ENCODE measurements around the gene MRPS25.

The MRPS25 gene

GRCh38 chr3:15029625-15030024 lies 35.5 kb downstream of the MRPS25 start:
- TF ChIP-seq NFIC (IDR thresholded peaks at IDR 0.05) (no peak), USF1 (IDR thresholded peaks at IDR 0.05) (no peak), REST (IDR thresholded peaks at IDR 0.05; ENCODE audit: low read depth) (no peak), FOXM1 (IDR thresholded peaks at IDR 0.05; ENCODE audit: borderline replicate concordance, low read depth) (no peak), TAF1 (IDR thresholded peaks at IDR 0.05; ENCODE audit: low read depth) (no peak), ZBTB7A (IDR thresholded peaks at IDR 0.05; ENCODE audit: low read depth) (no peak), RAD21 (IDR thresholded peaks at IDR 0.05; ENCODE audit: low read depth) (no peak)

- TF ChIP-seq EP300 (IDR thresholded peaks at IDR 0.05; ENCODE audit: borderline replicate concordance) (no peak), NFIC (IDR thresholded peaks at IDR 0.05) (no peak), RAD21 (IDR thresholded peaks at IDR 0.05; ENCODE audit: low read depth) (no peak), FOXM1 (IDR thresholded peaks at IDR 0.05; ENCODE audit: borderline replicate concordance, low read depth) (no peak), CEBPB (IDR thresholded peaks at IDR 0.05) (no peak), EGR1 (IDR thresholded peaks at IDR 0.05) (no peak), TCF12 (IDR thresholded peaks at IDR 0.05; ENCODE audit: low read depth) (no peak), ZBTB7A (IDR thresholded peaks at IDR 0.05; ENCODE audit: low read depth) (no peak), TAF1 (IDR thresholded peaks at IDR 0.05; ENCODE audit: low read depth) (no peak), CREB1 (IDR thresholded peaks at IDR 0.05; ENCODE audit: low read depth) (no peak), REST (IDR thresholded peaks at IDR 0.05; ENCODE audit: low read depth) (no peak), MAX (IDR thresholded peaks at IDR 0.05) (no peak), USF1 (IDR thresholded peaks at IDR 0.05) (no peak), TEAD4 (IDR thresholded peaks at IDR 0.05) (no peak), YY1 (IDR thresholded peaks at IDR 0.05; ENCODE audit: low read depth) (no peak)
These were observed 41.4 kb downstream of the MRPS25 start for GRCh38 chr3:15023719-15024118.

- TF ChIP-seq YY1 (IDR thresholded peaks at IDR 0.05; ENCODE audit: low read depth) (no peak), CEBPB (IDR thresholded peaks at IDR 0.05) (no peak), USF1 (IDR thresholded peaks at IDR 0.05) (no peak), ZBTB7A (IDR thresholded peaks at IDR 0.05; ENCODE audit: low read depth) (no peak), RAD21 (IDR thresholded peaks at IDR 0.05; ENCODE audit: low read depth) (no peak), TEAD4 (IDR thresholded peaks at IDR 0.05) (no peak), MAX (IDR thresholded peaks at IDR 0.05) (no peak), TCF12 (IDR thresholded peaks at IDR 0.05; ENCODE audit: low read depth) (no peak), EP300 (IDR thresholded peaks at IDR 0.05; ENCODE audit: borderline replicate concordance) (no peak)
These were observed 41.9 kb downstream of the MRPS25 start for GRCh38 chr3:15023249-15023648.

- TF ChIP-seq FOXM1 (IDR thresholded peaks at IDR 0.05; ENCODE audit: borderline replicate concordance, low read depth) (no peak), REST (IDR thresholded peaks at IDR 0.05; ENCODE audit: low read depth) (no peak), TCF12 (IDR thresholded peaks at IDR 0.05; ENCODE audit: low read depth) (no peak), TEAD4 (IDR thresholded peaks at IDR 0.05) (no peak), NFIC (IDR thresholded peaks at IDR 0.05) (no peak), CEBPB (IDR thresholded peaks at IDR 0.05) (no peak), EP300 (IDR thresholded peaks at IDR 0.05; ENCODE audit: borderline replicate concordance) (no peak), ZBTB7A (IDR thresholded peaks at IDR 0.05; ENCODE audit: low read depth) (no peak), MAX (IDR thresholded peaks at IDR 0.05) (no peak), EGR1 (IDR thresholded peaks at IDR 0.05) (no peak), USF1 (IDR thresholded peaks at IDR 0.05) (no peak), TAF1 (IDR thresholded peaks at IDR 0.05; ENCODE audit: low read depth) (no peak), YY1 (IDR thresholded peaks at IDR 0.05; ENCODE audit: low read depth) (no peak), RAD21 (IDR thresholded peaks at IDR 0.05; ENCODE audit: low read depth) (no peak), CREB1 (IDR thresholded peaks at IDR 0.05; ENCODE audit: low read depth) (no peak)
These were observed 47.9 kb downstream of the MRPS25 start for GRCh38 chr3:15017191-15017590.
